Islet of Langerhans (tissue), 1 donor: ENCODE measurements around the gene HAUS2.
"Not testable (repeated sequence)": the region's sequence is repeated elsewhere in the genome, so short reads cannot be mapped to it uniquely, and the experiment has no call there.

Source experiments
- FAIRE-seq: peaks from one replicate; lab custom pipeline; 2011; peaks lifted over from hg19 to GRCh38; lab: Jason Lieb, UNC

The HAUS2 gene

DNA sequence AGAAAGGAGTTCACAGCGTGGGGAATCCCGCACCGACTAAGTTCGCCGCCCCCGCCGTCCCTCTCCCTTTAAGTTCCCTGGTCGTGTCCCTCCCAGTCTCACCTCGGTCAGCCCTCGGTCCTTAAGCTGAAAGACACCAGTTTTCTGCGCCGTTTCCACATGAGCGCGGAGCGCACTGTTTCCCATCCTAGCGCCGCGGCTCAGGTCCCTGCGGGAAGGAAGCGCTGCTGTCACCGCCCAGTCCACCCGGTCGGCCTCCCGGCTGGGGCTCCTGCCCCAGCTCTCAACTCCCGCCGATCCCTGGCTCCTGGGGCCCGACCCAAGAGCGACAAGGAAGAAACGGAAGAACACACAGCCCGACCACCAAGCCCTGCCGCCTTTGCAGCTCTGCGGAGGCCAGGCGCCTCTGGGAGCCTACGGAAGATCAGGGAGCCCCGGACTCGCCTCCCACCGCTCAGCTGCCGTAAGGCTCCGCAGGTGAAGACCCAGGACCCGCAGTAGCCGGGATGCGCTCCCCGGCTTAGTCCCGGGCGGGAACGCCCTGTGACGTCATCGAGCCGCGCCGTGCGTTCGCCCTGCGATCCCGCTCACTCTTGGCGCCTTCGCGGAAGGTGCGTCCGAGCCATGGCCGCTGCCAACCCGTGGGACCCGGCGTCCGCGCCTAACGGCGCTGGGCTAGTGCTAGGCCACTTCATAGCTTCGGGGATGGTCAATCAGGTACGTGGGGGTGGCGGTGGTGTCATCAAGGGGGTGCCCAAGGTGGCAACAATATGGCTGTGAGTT is at the start of gene HAUS2, which contains the start of gene LRRC57:
HAUS2 (plus strand) TSS at position 590 of the 783 bp plus-strand sequence; CDS start at position 625, 35 bp downstream.
LRRC57 (minus strand) TSS at position 545 of the 783 bp plus-strand sequence; CDS start at position 186, 359 bp downstream.
- FAIRE-seq, result no peak

GRCh38 chr15:42499858-42500609 is 48.6 kb upstream of the HAUS2 start:
- FAIRE-seq, result no peak

- no peak for FAIRE-seq
These were observed 46.2 kb upstream of the HAUS2 start for GRCh38 chr15:42502477-42502876.

DNA sequence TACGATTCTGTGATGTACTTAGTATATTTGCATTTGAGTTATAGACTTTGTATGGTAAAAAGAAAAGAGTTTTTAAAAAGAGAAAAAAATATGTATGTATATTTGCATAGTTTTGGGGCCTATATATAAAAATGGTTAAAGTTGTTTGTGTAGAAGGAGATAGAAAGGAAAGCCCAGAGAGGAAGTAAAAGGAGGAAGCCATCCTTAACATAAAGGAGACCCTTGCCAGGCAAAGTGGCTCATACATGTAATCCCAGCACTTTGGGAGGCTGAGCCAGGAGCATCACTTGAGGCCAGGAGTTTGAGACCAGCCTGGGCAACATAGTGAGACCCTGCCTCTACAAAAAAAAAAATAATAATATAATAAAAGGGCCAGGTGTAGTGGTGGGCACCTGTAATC is 44.8 kb upstream of the HAUS2 start:
- FAIRE-seq, result no peak

GRCh38 chr15:42504631-42505030 is 44.0 kb upstream of the HAUS2 start:
- FAIRE-seq, result no peak

DNA sequence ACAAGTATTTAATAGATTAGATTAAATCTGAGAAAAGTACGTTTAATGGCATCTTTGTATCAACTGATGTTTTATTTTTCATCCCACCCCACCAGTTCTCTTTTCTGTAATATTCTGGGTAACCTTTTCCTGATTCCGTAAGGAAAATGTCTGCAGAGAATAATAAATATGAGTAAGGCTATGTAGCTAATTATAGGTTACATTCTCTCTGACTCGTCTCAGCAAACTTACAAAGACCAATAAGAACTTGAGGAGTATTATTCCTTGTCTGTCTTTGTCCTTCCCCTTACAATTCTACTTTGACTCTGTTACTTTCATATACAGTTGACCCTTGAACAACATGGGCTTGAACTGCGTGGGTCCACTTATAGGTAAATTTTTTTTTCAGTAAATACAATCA is 41.1 kb upstream of the HAUS2 start:
- no peak for FAIRE-seq

- no peak for FAIRE-seq
These were observed 40.4 kb upstream of the HAUS2 start for GRCh38 chr15:42508263-42508690.

GRCh38 chr15:42510258-42511006 is 38.2 kb upstream of the HAUS2 start:
- no peak for FAIRE-seq

GRCh38 chr15:42511007-42511391 is 37.6 kb upstream of the HAUS2 start:
- no peak for FAIRE-seq

- FAIRE-seq, result no peak
These were observed 25.3 kb upstream of the HAUS2 start for GRCh38 chr15:42523331-42523730.

- FAIRE-seq, result no peak
These were observed 19.7 kb upstream of the HAUS2 start for GRCh38 chr15:42528970-42529369.

- no peak for FAIRE-seq
These were observed 15.4 kb upstream of the HAUS2 start for GRCh38 chr15:42533246-42533645.

DNA sequence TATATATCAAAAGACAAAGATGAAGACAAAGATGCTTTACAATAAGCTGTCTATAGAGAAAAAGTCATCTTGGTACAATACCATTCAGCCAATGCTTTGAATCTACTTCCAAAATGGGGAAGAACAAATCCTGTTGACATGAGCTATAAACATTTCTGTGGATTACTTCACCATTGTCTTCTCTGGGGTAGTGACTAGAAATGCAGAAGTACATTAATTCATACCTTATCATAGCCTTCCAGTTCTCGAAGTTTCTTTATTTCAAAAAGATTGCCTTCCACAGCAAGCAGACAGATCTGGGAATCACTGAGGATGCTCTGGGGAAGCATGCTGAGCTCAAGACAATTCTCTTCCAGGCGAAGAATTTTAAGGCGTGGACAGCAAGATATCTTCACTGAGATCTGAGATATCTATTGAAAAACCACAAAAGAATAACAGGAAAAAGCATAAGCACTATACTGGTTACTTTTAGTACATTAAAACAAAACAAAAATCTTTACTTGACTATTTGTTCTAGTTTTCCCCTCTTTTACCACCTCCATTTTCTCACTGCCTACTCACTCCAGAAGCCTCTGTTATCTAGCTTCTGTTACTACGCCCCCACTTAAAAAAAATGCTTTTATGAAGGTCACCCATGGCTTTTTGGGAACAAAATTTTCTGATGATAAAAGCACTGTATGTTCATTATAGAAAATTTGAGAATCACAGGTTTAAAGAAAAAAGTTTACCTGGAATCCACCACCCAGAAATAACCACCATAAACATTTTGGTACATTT is 3.6 kb upstream of the HAUS2 start:
- FAIRE-seq, result no peak

GRCh38 chr15:42547918-42548248 is 755 bp upstream of the HAUS2 start:
- FAIRE-seq, result no peak

- no peak for FAIRE-seq
These were observed 424 bp downstream of the HAUS2 start for GRCh38 chr15:42549032-42549491.

GRCh38 chr15:42549741-42550392 is 1.2 kb downstream of the HAUS2 start:
- FAIRE-seq, result no peak

DNA sequence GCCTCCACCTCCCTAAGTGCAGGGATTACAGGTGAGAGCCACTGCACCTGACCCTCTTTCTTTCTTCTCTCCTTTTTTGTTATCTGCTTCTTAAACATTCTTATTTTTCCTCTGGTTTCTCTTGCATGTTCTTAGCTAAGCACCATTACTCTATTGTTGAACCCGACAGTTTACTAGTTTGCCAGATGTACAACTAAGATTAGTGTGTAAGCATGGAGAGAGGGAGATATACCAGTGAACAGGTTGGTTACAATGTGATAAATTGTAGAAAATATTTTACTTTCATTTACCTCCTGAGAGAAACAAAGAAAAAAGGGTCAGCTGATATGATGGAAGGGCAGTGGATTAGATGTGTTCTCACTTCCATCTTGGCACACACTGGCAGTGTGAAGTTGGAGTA is 4.9 kb downstream of the HAUS2 start:
- FAIRE-seq, result no peak

DNA sequence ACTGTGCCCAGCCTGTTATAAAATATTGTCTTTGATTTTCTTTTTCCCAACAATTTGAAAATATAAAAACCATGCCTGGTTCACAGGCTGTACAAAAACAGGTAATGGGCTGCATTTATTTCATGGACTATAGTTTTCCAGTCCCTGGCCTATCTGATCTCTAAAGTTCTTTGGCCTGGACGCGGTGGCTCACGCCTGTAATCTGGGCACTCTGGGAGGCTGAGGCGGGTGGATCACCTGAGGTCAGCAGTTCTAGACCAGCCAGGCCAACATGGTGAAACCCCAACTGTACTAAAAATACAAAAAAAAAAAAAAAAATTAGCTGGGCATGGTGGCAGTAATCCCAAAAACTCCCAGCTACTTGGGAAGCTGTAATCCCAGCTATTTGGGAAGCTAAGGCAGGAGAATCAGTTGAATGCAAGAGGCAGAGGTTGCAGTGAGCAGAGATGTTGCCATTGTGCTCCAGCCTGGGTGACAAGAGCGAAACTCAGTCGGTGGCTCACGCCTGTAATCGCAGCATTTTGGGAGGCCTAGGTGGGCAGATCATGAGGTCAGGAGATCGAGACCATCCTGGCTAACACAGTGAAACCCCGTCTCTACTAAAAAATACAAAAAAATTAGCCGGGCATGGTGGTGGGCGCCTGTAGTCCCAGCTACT is 8.0 kb downstream of the HAUS2 start:
- FAIRE-seq, result not testable (repeated sequence)

GRCh38 chr15:42558739-42559138 is 10.1 kb downstream of the HAUS2 start:
- no peak for FAIRE-seq

GRCh38 chr15:42575188-42576039 is 26.8 kb downstream of the HAUS2 start, which contains the start of gene STARD9:
Gene STARD9 (plus strand): TSS chr15:42575606. CDS start chr15:42575716, 110 bp downstream.
- no peak for FAIRE-seq
